Measurements from ENCODE around the gene AFAP1L1. TPM values are rescaled to one million over a fixed set of nuclear protein-coding genes. Genes with fewer than 3 reads are reported as not detected.

Gene AFAP1L1
- total RNA-seq, result 2.2 and 2.3 TPM in 2 replicates
- long read RNA-seq, full-length matches to known transcripts, result 1 of 3 reads
- long read RNA-seq, partial matches to known transcripts, result 2 of 3 reads
- long read RNA-seq, other reads (novel, unspliced or antisense), result 0 of 3 reads

DNA sequence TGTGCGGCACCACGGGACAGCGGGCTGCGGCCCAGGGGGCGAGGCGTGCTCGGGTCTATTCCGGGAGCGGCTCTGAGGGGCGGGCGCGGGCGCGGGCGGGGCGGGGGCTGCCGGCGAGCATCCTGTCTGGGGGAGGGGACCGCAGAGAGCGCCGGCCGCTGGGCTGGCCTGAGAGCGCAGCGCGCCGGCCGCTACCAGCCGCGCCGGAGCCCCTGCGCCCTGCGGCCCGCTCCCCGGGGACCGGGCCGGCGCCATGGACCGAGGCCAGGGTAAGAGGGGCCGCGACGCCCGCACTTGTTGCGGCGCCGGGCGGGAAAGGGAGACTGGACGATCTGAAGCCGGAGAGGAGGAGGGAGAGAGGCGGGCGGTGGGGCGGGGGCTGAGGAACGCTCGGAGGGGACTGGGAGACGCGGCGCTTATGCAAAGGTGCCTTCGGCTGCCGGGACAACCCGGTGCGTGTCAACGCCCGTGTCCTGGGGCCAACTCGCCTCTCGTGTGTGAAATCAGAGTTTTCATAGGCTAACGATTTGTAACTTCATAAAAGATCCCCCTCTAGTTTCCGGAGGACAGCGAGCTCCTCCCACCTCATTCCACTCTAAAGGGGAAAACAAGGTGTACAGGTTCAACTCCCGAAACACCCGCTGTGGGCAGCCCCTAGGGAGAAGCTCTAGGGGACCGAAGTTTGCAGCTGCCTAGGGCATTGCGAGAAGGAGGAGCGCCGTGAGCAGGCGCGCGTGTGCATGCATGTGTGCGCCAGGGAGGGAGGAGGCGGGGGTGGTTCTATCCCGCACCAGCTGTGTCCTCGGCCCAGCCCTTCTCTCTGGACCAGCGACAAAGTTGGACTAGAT is at the start of gene AFAP1L1:
Gene AFAP1L1, plus strand, starts transcription at position 144 of the 848 bp plus-strand sequence. Its CDS starts 110 bp downstream, at position 254.
- Mint-ChIP-seq H3K9me3 (ENCODE audit: unreplicated experiment) (peaks cover 17% of the 10 kb centered on the region), H3K4me1 (ENCODE audit: unreplicated experiment) (peaks cover 11% of the 10 kb centered on the region), H3K27me3 (ENCODE audit: unreplicated experiment) (no peaks in the 10 kb centered on the region), H3K27ac (ENCODE audit: unreplicated experiment) (peak within 1 kb of the TSS; percentile 60), H3K36me3 (ENCODE audit: unreplicated experiment) (peaks cover 2% of the 10 kb centered on the region), H3K4me3 (ENCODE audit: unreplicated experiment) (peak within 1 kb of the TSS; percentile 90)
- TF ChIP-seq, protein P1, sequence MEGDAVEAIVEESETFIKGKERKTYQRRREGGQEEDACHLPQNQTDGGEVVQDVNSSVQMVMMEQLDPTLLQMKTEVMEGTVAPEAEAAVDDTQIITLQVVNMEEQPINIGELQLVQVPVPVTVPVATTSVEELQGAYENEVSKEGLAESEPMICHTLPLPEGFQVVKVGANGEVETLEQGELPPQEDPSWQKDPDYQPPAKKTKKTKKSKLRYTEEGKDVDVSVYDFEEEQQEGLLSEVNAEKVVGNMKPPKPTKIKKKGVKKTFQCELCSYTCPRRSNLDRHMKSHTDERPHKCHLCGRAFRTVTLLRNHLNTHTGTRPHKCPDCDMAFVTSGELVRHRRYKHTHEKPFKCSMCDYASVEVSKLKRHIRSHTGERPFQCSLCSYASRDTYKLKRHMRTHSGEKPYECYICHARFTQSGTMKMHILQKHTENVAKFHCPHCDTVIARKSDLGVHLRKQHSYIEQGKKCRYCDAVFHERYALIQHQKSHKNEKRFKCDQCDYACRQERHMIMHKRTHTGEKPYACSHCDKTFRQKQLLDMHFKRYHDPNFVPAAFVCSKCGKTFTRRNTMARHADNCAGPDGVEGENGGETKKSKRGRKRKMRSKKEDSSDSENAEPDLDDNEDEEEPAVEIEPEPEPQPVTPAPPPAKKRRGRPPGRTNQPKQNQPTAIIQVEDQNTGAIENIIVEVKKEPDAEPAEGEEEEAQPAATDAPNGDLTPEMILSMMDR (IDR thresholded peaks at IDR 0.05), result no peak
- DNase-seq (ENCODE audit: extremely low spot score, unreplicated experiment), result no peak

DNA sequence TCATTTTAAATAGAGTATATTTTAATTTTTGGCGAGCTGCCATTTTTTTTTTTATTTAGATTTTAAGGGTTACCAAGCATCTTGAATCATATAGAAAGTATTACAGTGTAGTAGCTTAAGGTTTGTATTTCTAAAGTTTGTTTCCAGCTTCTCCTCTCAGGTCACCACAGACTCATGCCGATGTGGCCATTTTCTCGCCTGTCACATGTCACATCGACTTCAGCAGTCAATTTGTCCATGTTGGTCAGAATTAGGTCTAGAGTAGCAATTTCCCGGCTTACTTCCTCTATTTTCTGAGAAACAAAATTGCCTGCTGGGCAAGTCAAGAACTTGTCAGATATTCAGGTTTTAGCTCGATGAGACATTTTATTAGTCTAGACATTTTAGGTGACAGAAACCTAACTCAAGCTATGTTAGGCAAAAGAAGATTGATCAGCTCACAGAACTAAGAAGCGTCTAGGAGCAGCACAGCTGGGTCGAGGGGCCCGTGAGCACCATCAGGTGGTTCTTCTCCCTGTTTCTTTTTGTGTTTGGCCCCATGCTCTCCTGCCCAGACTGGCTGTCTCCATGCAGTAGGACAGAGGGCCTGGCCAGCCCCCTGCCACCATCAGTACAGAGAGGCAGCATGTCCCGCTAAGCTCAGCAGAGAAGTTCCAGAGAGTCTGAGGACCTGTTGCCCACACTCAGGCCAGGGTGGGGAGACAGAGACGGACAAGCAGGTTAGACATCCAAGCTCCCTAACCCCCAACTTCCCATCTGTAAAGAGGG is 48.4 kb upstream of the AFAP1L1 start:
- no peaks in the 10 kb centered on the region for H3K4me1 Mint-ChIP-seq (ENCODE audit: unreplicated experiment)
- TF ChIP-seq, protein P1 (IDR thresholded peaks at IDR 0.05), result no peak
- H3K9me3 Mint-ChIP-seq (ENCODE audit: unreplicated experiment), result no peaks in the 10 kb centered on the region
- no peak overlapping the region for H3K27ac Mint-ChIP-seq (ENCODE audit: unreplicated experiment)
- no peaks in the 10 kb centered on the region for H3K27me3 Mint-ChIP-seq (ENCODE audit: unreplicated experiment)
- H3K36me3 Mint-ChIP-seq (ENCODE audit: unreplicated experiment), result no peaks in the 10 kb centered on the region
- no peak overlapping the region for H3K4me3 Mint-ChIP-seq (ENCODE audit: unreplicated experiment)
- DNase-seq (ENCODE audit: extremely low spot score, unreplicated experiment), result no peak

DNA sequence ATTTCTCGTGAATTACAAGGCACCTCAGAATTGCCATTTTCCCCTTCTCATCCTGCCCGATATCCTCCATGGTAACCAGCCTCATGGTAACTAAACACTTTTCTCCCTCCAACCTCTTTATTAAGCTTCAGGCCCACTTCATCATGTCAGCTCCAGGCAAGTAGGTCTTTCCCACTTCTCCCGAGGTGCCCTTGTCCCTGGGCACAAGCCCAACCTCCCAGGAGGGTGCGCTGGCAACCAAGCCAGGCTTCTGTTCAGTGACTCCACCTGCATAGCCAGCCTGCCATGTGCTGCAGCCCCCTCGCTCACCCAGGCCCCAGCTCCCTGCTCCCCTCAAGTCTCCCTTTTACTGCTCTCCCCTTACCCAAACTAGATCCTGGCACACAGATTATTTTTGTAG is 47.4 kb upstream of the AFAP1L1 start:
- Mint-ChIP-seq H3K27me3 (ENCODE audit: unreplicated experiment) (no peaks in the 10 kb centered on the region), H3K9me3 (ENCODE audit: unreplicated experiment) (no peaks in the 10 kb centered on the region), H3K4me1 (ENCODE audit: unreplicated experiment) (peaks cover 7% of the 10 kb centered on the region), H3K4me3 (ENCODE audit: unreplicated experiment) (no peak overlapping the region), H3K27ac (ENCODE audit: unreplicated experiment) (no peak overlapping the region), H3K36me3 (ENCODE audit: unreplicated experiment) (no peaks in the 10 kb centered on the region)
- DNase-seq (ENCODE audit: extremely low spot score, unreplicated experiment), result no peak
- TF ChIP-seq, protein P1 (IDR thresholded peaks at IDR 0.05), result no peak

DNA sequence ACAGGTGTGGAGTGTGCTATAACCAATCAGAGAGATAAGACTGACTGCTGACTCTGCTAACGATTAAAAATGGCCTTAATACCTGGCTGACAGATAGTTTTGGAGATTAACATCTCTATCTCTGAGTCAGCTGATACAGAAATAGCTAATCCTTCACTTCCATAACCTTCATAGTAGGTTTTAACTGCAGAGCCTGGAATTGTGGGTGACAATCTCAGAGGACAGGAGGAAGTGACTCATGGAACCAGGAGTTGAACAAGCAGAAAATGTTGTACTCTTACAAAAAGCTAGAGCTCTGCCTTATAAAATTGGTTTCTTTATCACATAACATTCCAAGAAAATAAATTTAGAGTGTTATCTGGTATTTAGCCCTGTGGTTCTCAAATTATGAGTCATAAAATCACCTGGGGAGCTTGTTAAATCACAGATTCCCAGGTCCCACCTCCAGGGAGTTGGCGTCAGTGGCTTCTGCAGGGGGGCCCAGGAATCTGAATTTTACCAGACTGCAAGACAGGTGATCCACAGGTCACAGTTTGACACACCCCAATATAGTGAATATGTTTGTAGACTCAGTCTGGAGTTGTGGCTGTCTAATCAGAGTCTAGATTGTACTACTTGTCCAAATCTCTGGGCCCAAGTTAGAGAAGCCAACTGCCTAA is 44.4 kb upstream of the AFAP1L1 start:
- H3K36me3 Mint-ChIP-seq (ENCODE audit: unreplicated experiment), result no peaks in the 10 kb centered on the region
- TF ChIP-seq, protein P1 (IDR thresholded peaks at IDR 0.05), result no peak
- no peak overlapping the region for H3K4me3 Mint-ChIP-seq (ENCODE audit: unreplicated experiment)
- H3K27ac Mint-ChIP-seq (ENCODE audit: unreplicated experiment), result no peak overlapping the region
- H3K9me3 Mint-ChIP-seq (ENCODE audit: unreplicated experiment), result no peaks in the 10 kb centered on the region
- no peak for DNase-seq (ENCODE audit: extremely low spot score, unreplicated experiment)
- peaks cover 7% of the 10 kb centered on the region for H3K4me1 Mint-ChIP-seq (ENCODE audit: unreplicated experiment)
- H3K27me3 Mint-ChIP-seq (ENCODE audit: unreplicated experiment), result no peaks in the 10 kb centered on the region
